Measurements from ENCODE around the gene MALL. TPM values are rescaled to one million over a fixed set of nuclear protein-coding genes. Genes with fewer than 3 reads are reported as not detected.

MALL gene
- total RNA-seq, 2 experiments from 2014 or later, result not detected

DNA sequence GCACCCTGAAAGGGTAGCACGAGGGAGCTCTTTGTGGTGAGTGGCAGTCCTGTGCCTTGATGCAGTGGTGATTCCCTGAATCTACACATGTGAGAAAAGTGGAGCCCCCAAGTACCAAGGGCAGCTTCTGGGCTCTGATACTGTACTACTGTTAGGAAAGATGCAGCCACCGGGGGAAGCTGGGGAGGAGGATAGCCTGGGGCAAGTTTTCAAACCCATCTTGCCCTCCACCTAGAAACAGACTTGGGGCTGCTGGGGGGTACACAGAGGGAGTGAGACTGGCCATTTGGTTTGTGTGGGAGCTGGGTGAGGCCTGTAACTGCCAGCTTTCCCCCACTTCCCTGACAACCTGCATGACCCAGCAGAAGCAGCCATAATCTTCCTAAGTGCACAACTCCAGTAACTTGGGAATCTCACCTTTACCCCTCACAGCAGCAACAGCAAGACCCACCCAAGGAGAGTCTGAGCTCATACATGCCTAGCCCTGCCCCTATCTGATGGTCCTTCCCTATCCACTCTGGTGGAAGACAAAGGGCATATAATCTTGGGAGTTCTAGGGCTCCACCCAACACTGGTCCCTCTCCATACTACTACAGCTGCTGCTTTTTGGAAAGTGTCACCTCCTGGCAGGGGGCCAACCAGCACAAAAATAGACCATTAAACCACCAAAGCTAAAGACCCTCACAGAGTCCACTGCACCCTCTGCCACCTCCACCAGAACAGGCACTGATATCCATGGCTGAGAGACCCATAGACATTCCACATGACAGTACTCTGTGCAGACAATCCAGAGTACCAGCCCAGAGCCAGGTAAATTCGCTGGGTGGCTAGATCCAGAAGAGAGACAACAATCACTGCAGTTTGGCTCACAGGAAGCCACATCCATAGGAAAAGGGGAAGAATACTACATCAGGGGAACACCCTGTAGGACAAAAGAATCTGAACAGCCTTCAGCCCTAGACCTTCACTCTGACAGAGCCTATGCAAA is 8.2 kb downstream of the MALL start:
- POLR2A ChIA-PET, result no interaction called here
- H3K36me3 Mint-ChIP-seq (ENCODE audit: low read depth), result no peaks in the 10 kb centered on the region
- H3K9me3 Mint-ChIP-seq, result no peaks in the 10 kb centered on the region
- H3K27ac Mint-ChIP-seq, result no peak overlapping the region
- H3K27me3 Mint-ChIP-seq, result peaks cover 88% of the 10 kb centered on the region
- Histone ChIP-seq H3K9me3 (ENCODE audit: control insufficient read depth in 1 of 2, insufficient read depth in 1 of 2, low read length in 2 of 2) (no peaks in the 10 kb centered on the region), H3K36me3 (ENCODE audit: insufficient read depth, low read length) (no peaks in the 10 kb centered on the region), H3K27me3 (ENCODE audit: control insufficient read depth in 1 of 2, insufficient read depth in 2 of 2, low read length in 2 of 2) (peaks cover 11 to 18% of the 10 kb centered on the region in 2 experiments), H3K4me1 (ENCODE audit: insufficient read depth, low read length) (no peaks in the 10 kb centered on the region), H3K4me3 (ENCODE audit: low read length) (no peak overlapping the region), H3K27ac (ENCODE audit: low read depth in 1 of 2, low read length in 2 of 2) (no peak overlapping the region)
- no peak for ATAC-seq (ENCODE audit: poor library complexity)
- no peak for DNase-seq
- CTCF ChIA-PET, result no interaction called here
- no peaks in the 10 kb centered on the region for H3K4me1 Mint-ChIP-seq (ENCODE audit: low read depth)
- no peak overlapping the region for H3K4me3 Mint-ChIP-seq
- intact Hi-C loops (cut with DNase I, micrococcal nuclease), result no loop called here
- TF ChIP-seq, protein P1, sequence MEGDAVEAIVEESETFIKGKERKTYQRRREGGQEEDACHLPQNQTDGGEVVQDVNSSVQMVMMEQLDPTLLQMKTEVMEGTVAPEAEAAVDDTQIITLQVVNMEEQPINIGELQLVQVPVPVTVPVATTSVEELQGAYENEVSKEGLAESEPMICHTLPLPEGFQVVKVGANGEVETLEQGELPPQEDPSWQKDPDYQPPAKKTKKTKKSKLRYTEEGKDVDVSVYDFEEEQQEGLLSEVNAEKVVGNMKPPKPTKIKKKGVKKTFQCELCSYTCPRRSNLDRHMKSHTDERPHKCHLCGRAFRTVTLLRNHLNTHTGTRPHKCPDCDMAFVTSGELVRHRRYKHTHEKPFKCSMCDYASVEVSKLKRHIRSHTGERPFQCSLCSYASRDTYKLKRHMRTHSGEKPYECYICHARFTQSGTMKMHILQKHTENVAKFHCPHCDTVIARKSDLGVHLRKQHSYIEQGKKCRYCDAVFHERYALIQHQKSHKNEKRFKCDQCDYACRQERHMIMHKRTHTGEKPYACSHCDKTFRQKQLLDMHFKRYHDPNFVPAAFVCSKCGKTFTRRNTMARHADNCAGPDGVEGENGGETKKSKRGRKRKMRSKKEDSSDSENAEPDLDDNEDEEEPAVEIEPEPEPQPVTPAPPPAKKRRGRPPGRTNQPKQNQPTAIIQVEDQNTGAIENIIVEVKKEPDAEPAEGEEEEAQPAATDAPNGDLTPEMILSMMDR (IDR thresholded peaks at IDR 0.05), result no peak

DNA sequence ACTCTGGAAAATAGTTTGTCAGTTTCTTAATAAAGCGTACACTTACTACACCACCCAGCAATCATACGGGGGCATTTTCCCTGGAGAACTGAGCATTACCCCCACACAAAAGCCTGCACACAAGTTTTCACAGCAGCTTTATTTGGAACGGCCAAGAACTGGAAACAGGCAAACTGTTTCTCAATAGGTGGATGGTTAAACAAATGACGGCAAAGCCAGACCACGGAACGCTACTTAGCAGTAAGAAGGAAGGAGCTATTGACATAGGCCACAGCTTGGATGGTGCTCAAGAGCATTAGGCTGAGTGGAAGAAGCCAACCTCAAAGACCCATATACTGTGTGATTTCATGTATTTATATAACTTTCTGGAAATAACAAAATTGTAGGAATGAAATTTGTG is 9.0 kb downstream of the MALL start:
- Histone ChIP-seq H3K4me3 (ENCODE audit: low read length) (no peak overlapping the region), H3K9me3 (ENCODE audit: control insufficient read depth in 1 of 2, insufficient read depth in 1 of 2, low read length in 2 of 2) (no peaks in the 10 kb centered on the region), H3K36me3 (ENCODE audit: insufficient read depth, low read length) (no peaks in the 10 kb centered on the region), H3K27ac (ENCODE audit: low read depth in 1 of 2, low read length in 2 of 2) (no peak overlapping the region), H3K27me3 (ENCODE audit: control insufficient read depth in 1 of 2, insufficient read depth in 2 of 2, low read length in 2 of 2) (peaks cover 11 to 18% of the 10 kb centered on the region in 2 experiments), H3K4me1 (ENCODE audit: insufficient read depth, low read length) (no peaks in the 10 kb centered on the region)
- ATAC-seq (ENCODE audit: poor library complexity) (no peak), DNase-seq (no peak)
- ChIA-PET CTCF (no interaction called here), POLR2A (no interaction called here)
- Mint-ChIP-seq H3K27me3 (peaks cover 86% of the 10 kb centered on the region), H3K4me1 (ENCODE audit: low read depth) (no peaks in the 10 kb centered on the region), H3K27ac (no peak overlapping the region), H3K9me3 (no peaks in the 10 kb centered on the region), H3K36me3 (ENCODE audit: low read depth) (no peaks in the 10 kb centered on the region), H3K4me3 (no peak overlapping the region)
- TF ChIP-seq, protein P1 (IDR thresholded peaks at IDR 0.05), result no peak
- intact Hi-C loops (cut with DNase I, micrococcal nuclease), result no loop called here

DNA sequence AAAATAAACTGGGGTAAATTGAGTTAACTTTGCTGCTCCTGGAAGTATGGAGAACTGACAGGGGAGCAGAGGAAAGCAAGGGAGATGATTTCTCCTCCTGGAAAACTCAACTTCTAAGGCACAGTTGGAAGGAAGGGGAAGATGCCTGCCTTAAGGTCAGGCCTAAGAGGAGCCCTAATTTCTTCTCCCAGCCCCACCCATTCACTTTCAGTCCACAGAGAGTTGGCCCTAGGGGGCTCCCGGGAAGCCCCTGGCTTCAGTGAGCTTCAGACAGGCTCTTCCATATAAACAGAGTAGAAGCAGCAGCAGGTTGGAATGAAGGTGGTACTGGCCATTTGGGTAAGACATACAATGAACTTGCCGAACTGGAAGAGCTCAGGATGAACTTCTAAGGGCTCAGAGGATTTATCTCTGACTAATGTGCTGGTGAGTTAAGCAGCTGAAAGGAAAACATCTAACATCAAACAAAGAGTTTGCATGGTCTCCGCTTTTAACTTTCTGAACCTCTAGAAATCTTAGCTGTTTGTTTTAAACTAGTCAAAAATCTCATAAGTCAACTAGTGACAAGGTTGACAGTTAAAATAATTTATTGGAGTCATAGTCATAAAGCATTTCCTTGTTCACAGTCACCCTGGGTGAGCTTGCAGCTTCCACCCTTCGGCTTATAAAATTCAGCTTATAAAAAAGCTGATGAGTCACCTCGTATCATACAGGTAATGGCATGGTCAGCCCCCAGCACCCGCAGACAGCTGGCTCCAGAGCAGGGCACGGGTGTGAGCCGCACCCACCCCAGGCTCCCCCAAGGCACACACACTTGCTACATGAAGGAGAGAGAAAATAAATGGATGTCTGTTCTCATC is 9.8 kb downstream of the MALL start:
- H3K36me3 Mint-ChIP-seq (ENCODE audit: low read depth), result no peaks in the 10 kb centered on the region
- H3K9me3 ChIP-seq (ENCODE audit: control insufficient read depth in 1 of 2, insufficient read depth in 1 of 2, low read length in 2 of 2), result no peaks in the 10 kb centered on the region
- H3K9me3 Mint-ChIP-seq, result no peaks in the 10 kb centered on the region
- ChIA-PET POLR2A (no interaction called here), CTCF (no interaction called here)
- peaks cover 11 to 20% of the 10 kb centered on the region in 2 experiments for H3K27me3 ChIP-seq (ENCODE audit: control insufficient read depth in 1 of 2, insufficient read depth in 2 of 2, low read length in 2 of 2)
- H3K4me1 Mint-ChIP-seq (ENCODE audit: low read depth), result no peaks in the 10 kb centered on the region
- no peak overlapping the region for H3K27ac Mint-ChIP-seq
- DNase-seq (no peak), ATAC-seq (ENCODE audit: poor library complexity) (no peak)
- no peaks in the 10 kb centered on the region for H3K36me3 ChIP-seq (ENCODE audit: insufficient read depth, low read length)
- H3K4me3 ChIP-seq (ENCODE audit: low read length), result no peak overlapping the region
- intact Hi-C loops (cut with DNase I, micrococcal nuclease), result no loop called here
- H3K4me1 ChIP-seq (ENCODE audit: insufficient read depth, low read length), result no peaks in the 10 kb centered on the region
- H3K27ac ChIP-seq (ENCODE audit: low read depth in 1 of 2, low read length in 2 of 2), result no peak overlapping the region
- peaks cover 79% of the 10 kb centered on the region for H3K27me3 Mint-ChIP-seq
- no peak overlapping the region for H3K4me3 Mint-ChIP-seq
- TF ChIP-seq, protein P1 (IDR thresholded peaks at IDR 0.05), result no peak
